ENCODE results near the gene VAV2.

Gene VAV2

GRCh38 chr9:133814586-133815208 lies 177.4 kb downstream of the VAV2 start:
- H3K9me3 ChIP-seq (ENCODE audit: insufficient read depth, low read depth, low read length), result no peaks in the 10 kb centered on the region
- H3K4me1 ChIP-seq (ENCODE audit: insufficient read depth, low read length), result no peaks in the 10 kb centered on the region
- H3K27ac ChIP-seq (ENCODE audit: low read length), result no peak overlapping the region
- no peaks in the 10 kb centered on the region for H3K36me3 ChIP-seq (ENCODE audit: insufficient read depth, low read depth, low read length)
- H3K4me3 ChIP-seq (ENCODE audit: low read length), result no peak overlapping the region
- no peak overlapping the region for H3K9ac ChIP-seq (ENCODE audit: low read depth, low read length)
- no peaks in the 10 kb centered on the region for H3K27me3 ChIP-seq (ENCODE audit: insufficient read depth, low read length)

GRCh38 chr9:133813749-133814585 lies 178.2 kb downstream of the VAV2 start:
- Histone ChIP-seq H3K27ac (ENCODE audit: low read length) (no peak overlapping the region), H3K27me3 (ENCODE audit: insufficient read depth, low read length) (no peaks in the 10 kb centered on the region), H3K9ac (ENCODE audit: low read depth, low read length) (no peak overlapping the region), H3K9me3 (ENCODE audit: insufficient read depth, low read depth, low read length) (no peaks in the 10 kb centered on the region), H3K4me3 (ENCODE audit: low read length) (no peak overlapping the region), H3K4me1 (ENCODE audit: insufficient read depth, low read length) (no peaks in the 10 kb centered on the region), H3K36me3 (ENCODE audit: insufficient read depth, low read depth, low read length) (no peaks in the 10 kb centered on the region)

- Histone ChIP-seq H3K9ac (ENCODE audit: low read depth, low read length) (no peak overlapping the region), H3K27ac (ENCODE audit: low read length) (no peak overlapping the region), H3K4me3 (ENCODE audit: low read length) (no peak overlapping the region), H3K4me1 (ENCODE audit: insufficient read depth, low read length) (no peaks in the 10 kb centered on the region), H3K27me3 (ENCODE audit: insufficient read depth, low read length) (no peaks in the 10 kb centered on the region), H3K9me3 (ENCODE audit: insufficient read depth, low read depth, low read length) (no peaks in the 10 kb centered on the region), H3K36me3 (ENCODE audit: insufficient read depth, low read depth, low read length) (no peaks in the 10 kb centered on the region)
Observed at GRCh38 chr9:133812941-133813748, 179.0 kb downstream of the VAV2 start.

GRCh38 chr9:133812077-133812868 lies 179.9 kb downstream of the VAV2 start:
- Histone ChIP-seq H3K27me3 (ENCODE audit: insufficient read depth, low read length) (no peaks in the 10 kb centered on the region), H3K27ac (ENCODE audit: low read length) (no peak overlapping the region), H3K9ac (ENCODE audit: low read depth, low read length) (no peak overlapping the region)

GRCh38 chr9:133811471-133811870 lies 180.7 kb downstream of the VAV2 start:
- Histone ChIP-seq H3K36me3 (ENCODE audit: insufficient read depth, low read depth, low read length) (no peaks in the 10 kb centered on the region), H3K27me3 (ENCODE audit: insufficient read depth, low read length) (no peaks in the 10 kb centered on the region), H3K9me3 (ENCODE audit: insufficient read depth, low read depth, low read length) (no peaks in the 10 kb centered on the region), H3K4me1 (ENCODE audit: insufficient read depth, low read length) (no peaks in the 10 kb centered on the region), H3K27ac (ENCODE audit: low read length) (no peak overlapping the region), H3K4me3 (ENCODE audit: low read length) (no peak overlapping the region), H3K9ac (ENCODE audit: low read depth, low read length) (no peak overlapping the region)

More at GRCh38 chr9:133812077-133812868, 179.9 kb downstream of the VAV2 start:
- Histone ChIP-seq H3K36me3 (ENCODE audit: insufficient read depth, low read depth, low read length) (no peaks in the 10 kb centered on the region), H3K4me1 (ENCODE audit: insufficient read depth, low read length) (no peaks in the 10 kb centered on the region), H3K9me3 (ENCODE audit: insufficient read depth, low read depth, low read length) (no peaks in the 10 kb centered on the region), H3K4me3 (ENCODE audit: low read length) (no peak overlapping the region)

- H3K27me3 ChIP-seq (ENCODE audit: insufficient read depth, low read length), result no peaks in the 10 kb centered on the region
- H3K27ac ChIP-seq (ENCODE audit: low read length), result no peak overlapping the region
- H3K4me1 ChIP-seq (ENCODE audit: insufficient read depth, low read length), result no peaks in the 10 kb centered on the region
- no peaks in the 10 kb centered on the region for H3K9me3 ChIP-seq (ENCODE audit: insufficient read depth, low read depth, low read length)
- no peaks in the 10 kb centered on the region for H3K36me3 ChIP-seq (ENCODE audit: insufficient read depth, low read depth, low read length)
- no peak overlapping the region for H3K9ac ChIP-seq (ENCODE audit: low read depth, low read length)
- no peak overlapping the region for H3K4me3 ChIP-seq (ENCODE audit: low read length)
Observed at GRCh38 chr9:133810556-133811195, 181.4 kb downstream of the VAV2 start.

GRCh38 chr9:133809335-133809734 lies 182.8 kb downstream of the VAV2 start:
- no peaks in the 10 kb centered on the region for H3K36me3 ChIP-seq (ENCODE audit: insufficient read depth, low read depth, low read length)
- H3K9ac ChIP-seq (ENCODE audit: low read depth, low read length), result no peak overlapping the region
- no peaks in the 10 kb centered on the region for H3K27me3 ChIP-seq (ENCODE audit: insufficient read depth, low read length)
- H3K4me3 ChIP-seq (ENCODE audit: low read length), result no peak overlapping the region
- no peaks in the 10 kb centered on the region for H3K9me3 ChIP-seq (ENCODE audit: insufficient read depth, low read depth, low read length)
- H3K4me1 ChIP-seq (ENCODE audit: insufficient read depth, low read length), result no peaks in the 10 kb centered on the region
- no peak overlapping the region for H3K27ac ChIP-seq (ENCODE audit: low read length)

GRCh38 chr9:133807818-133808217 lies 184.3 kb downstream of the VAV2 start:
- Histone ChIP-seq H3K27ac (ENCODE audit: low read length) (no peak overlapping the region), H3K9me3 (ENCODE audit: insufficient read depth, low read depth, low read length) (no peaks in the 10 kb centered on the region), H3K4me1 (ENCODE audit: insufficient read depth, low read length) (no peaks in the 10 kb centered on the region), H3K36me3 (ENCODE audit: insufficient read depth, low read depth, low read length) (no peaks in the 10 kb centered on the region), H3K27me3 (ENCODE audit: insufficient read depth, low read length) (no peaks in the 10 kb centered on the region), H3K9ac (ENCODE audit: low read depth, low read length) (no peak overlapping the region), H3K4me3 (ENCODE audit: low read length) (no peak overlapping the region)

- no peaks in the 10 kb centered on the region for H3K27me3 ChIP-seq (ENCODE audit: insufficient read depth, low read length)
- H3K9me3 ChIP-seq (ENCODE audit: insufficient read depth, low read depth, low read length), result no peaks in the 10 kb centered on the region
- no peak overlapping the region for H3K27ac ChIP-seq (ENCODE audit: low read length)
- no peaks in the 10 kb centered on the region for H3K36me3 ChIP-seq (ENCODE audit: insufficient read depth, low read depth, low read length)
- no peaks in the 10 kb centered on the region for H3K4me1 ChIP-seq (ENCODE audit: insufficient read depth, low read length)
- no peak overlapping the region for H3K4me3 ChIP-seq (ENCODE audit: low read length)
- no peak overlapping the region for H3K9ac ChIP-seq (ENCODE audit: low read depth, low read length)
Observed at GRCh38 chr9:133807037-133807436, 185.1 kb downstream of the VAV2 start.

- Histone ChIP-seq H3K36me3 (ENCODE audit: insufficient read depth, low read depth, low read length) (no peaks in the 10 kb centered on the region), H3K4me3 (ENCODE audit: low read length) (no peak overlapping the region), H3K27ac (ENCODE audit: low read length) (no peak overlapping the region), H3K27me3 (ENCODE audit: insufficient read depth, low read length) (no peaks in the 10 kb centered on the region), H3K9me3 (ENCODE audit: insufficient read depth, low read depth, low read length) (no peaks in the 10 kb centered on the region), H3K9ac (ENCODE audit: low read depth, low read length) (no peak overlapping the region), H3K4me1 (ENCODE audit: insufficient read depth, low read length) (no peaks in the 10 kb centered on the region)
Observed at GRCh38 chr9:133806623-133807010, 185.5 kb downstream of the VAV2 start.
